H1 (cell line): ENCODE data around the gene CCDC74A. TPM values are rescaled to one million over a fixed set of nuclear protein-coding genes. Genes with fewer than 3 reads are reported as not detected.
"Not testable (repeated sequence)": the region's sequence is repeated elsewhere in the genome, so short reads cannot be mapped to it uniquely, and the experiment has no call there.

Source experiments
- CTCF ChIA-PET: fragments of 300-600 bp; sonication (Branson Sonifier 250); formaldehyde crosslinking; loops from one replicate; lab custom pipeline; 2021; ENCODE audit not compliant: partially characterized antibody; lab: Charles Lee
- POLR2A ChIA-PET: fragments of 300-600 bp; sonication (Branson Sonifier 250); formaldehyde crosslinking; loops from one replicate; lab custom pipeline; 2021; ENCODE audit warnings: inconsistent platforms; ENCODE audit not compliant: partially characterized antibody; lab: Charles Lee
- DNase-seq, 2 experiments: peaks; one replicate each; pipeline versions ENCODE4 v3.0.0 to v3.0.0-alpha.2; 2010 to 2022; ENCODE audit warnings: low spot score in 2 of 2, low read depth in 1 of 2, mixed read lengths in 1 of 2
- FAIRE-seq: peaks from 2 replicates; lab custom pipeline; 2011; peaks lifted over from hg19 to GRCh38; lab: Jason Lieb, UNC
- H2AFZ ChIP-seq: 2 replicates; pipeline ENCODE4 v1.8.1; 2012; ENCODE audit warnings: low read length, inconsistent platforms
- H2AK5ac ChIP-seq: 2 replicates; pipeline ENCODE4 v1.6.1; 2013; ENCODE audit warnings: low read depth, low read length
- H2BK120ac ChIP-seq: replicated peaks from 2 replicates; pipeline ENCODE3; 2013; ENCODE audit warnings: low read depth, low read length, inconsistent platforms
- H2BK12ac ChIP-seq: 2 replicates; pipeline ENCODE4 v1.6.1; 2013; ENCODE audit warnings: low read depth, low read length
- H2BK15ac ChIP-seq: 2 replicates; pipeline ENCODE4 v1.6.1; 2013; ENCODE audit warnings: low read length
- H2BK20ac ChIP-seq: 2 replicates; pipeline ENCODE4 v1.6.1; 2013; ENCODE audit warnings: low read length
- H2BK5ac ChIP-seq: 2 replicates; pipeline ENCODE4 v1.6.1; 2013; ENCODE audit warnings: low read depth, low read length
- H3K14ac ChIP-seq: 2 replicates; pipeline ENCODE4 v1.6.1; 2013; ENCODE audit warnings: inconsistent platforms; ENCODE audit not compliant: insufficient read length
- H3K18ac ChIP-seq: 2 replicates; pipeline ENCODE4 v1.6.1; 2013; ENCODE audit warnings: low read length; ENCODE audit errors: extremely low read depth
- H3K23ac ChIP-seq: 2 replicates; pipeline ENCODE4 v1.6.1; 2013; ENCODE audit warnings: inconsistent platforms; ENCODE audit not compliant: insufficient read length
- H3K23me2 ChIP-seq: 2 replicates; pipeline ENCODE4 v1.6.1; 2013; ENCODE audit warnings: low read depth, low read length
- H3K27ac ChIP-seq: 2 replicates; pipeline ENCODE4 v1.6.1; 2011; ENCODE audit warnings: low read depth, low read length, inconsistent platforms
- H3K27me3 ChIP-seq, 4 experiments: replicated peaks in 1 of 4; 1 replicate in 1 of 4; 2 replicates in 3 of 4; pipeline versions ENCODE4 v1.6.1 to v1.8.1; 2011 to 2013; ENCODE audit warnings: low read length in 3 of 4, mild to moderate bottlenecking in 3 of 4, inconsistent platforms in 2 of 4, mixed read lengths in 2 of 4, moderate library complexity in 1 of 4; ENCODE audit not compliant: control insufficient read depth in 3 of 4, insufficient read depth in 3 of 4; ENCODE audit errors: extremely low read depth in 1 of 4
- H3K36me3 ChIP-seq, 4 experiments: 2 replicates each; pipeline versions ENCODE4 v1.6.1 to v1.8.1; 2011 to 2013; ENCODE audit warnings: mild to moderate bottlenecking in 4 of 4, low read length in 3 of 4, moderate library complexity in 2 of 4, control low read depth in 1 of 4, inconsistent platforms in 1 of 4; ENCODE audit not compliant: insufficient read depth in 4 of 4, control insufficient read depth in 2 of 4
- H3K4ac ChIP-seq: replicated peaks from 2 replicates; pipeline ENCODE3; 2013; ENCODE audit warnings: low read length, low read depth, mixed read lengths, inconsistent platforms; ENCODE audit not compliant: insufficient read length
- H3K4me1 ChIP-seq, 4 experiments: replicated peaks in 1 of 4; 1 replicate in 1 of 4; 2 replicates in 3 of 4; pipeline versions ENCODE4 v1.6.1 to v1.8.1; 2011 to 2013; ENCODE audit warnings: low read length in 3 of 4, inconsistent platforms in 2 of 4, mixed read lengths in 1 of 4; ENCODE audit not compliant: insufficient read depth in 4 of 4, control insufficient read depth in 3 of 4
- H3K4me2 ChIP-seq, 2 experiments: 2 replicates each; pipeline versions ENCODE4 v1.6.1 to v1.8.1; 2011 to 2013; ENCODE audit warnings: low read depth in 2 of 2, low read length in 2 of 2, control low read depth in 1 of 2, inconsistent platforms in 1 of 2, mild to moderate bottlenecking in 1 of 2; ENCODE audit not compliant: insufficient read depth in 1 of 2
- H3K4me3 ChIP-seq, 4 experiments: fragments of 200-600, 300-600 bp in 1 of 4; sonication (generic), shearing (Covaris generic), sonication (Bioruptor Twin) in 1 of 4; 2 replicates each; pipeline versions ENCODE4 v1.5.1 to v1.8.1; 2011 to 2016; ENCODE audit warnings: low read length in 4 of 4, low read depth in 3 of 4, control low read depth in 2 of 4, inconsistent platforms in 2 of 4, mild to moderate bottlenecking in 2 of 4, mixed read lengths in 1 of 4, moderate library complexity in 1 of 4; ENCODE audit not compliant: insufficient read depth in 2 of 4; ENCODE audit errors: extremely low read depth in 1 of 4
- H3K56ac ChIP-seq: replicated peaks from 2 replicates; pipeline ENCODE3; 2013; ENCODE audit warnings: low read depth, mild to moderate bottlenecking, mixed read lengths, low read length, inconsistent platforms; ENCODE audit not compliant: insufficient read length
- H3K79me1 ChIP-seq: 2 replicates; pipeline ENCODE4 v1.6.1; 2013; ENCODE audit warnings: low read depth, low read length, control low read depth
- H3K79me2 ChIP-seq, 2 experiments: 2 replicates each; pipeline versions ENCODE4 v1.6.1 to v1.8.1; 2012 to 2013; ENCODE audit warnings: low read length in 2 of 2, mild to moderate bottlenecking in 2 of 2, inconsistent platforms in 1 of 2; ENCODE audit not compliant: insufficient read depth in 2 of 2, control insufficient read depth in 1 of 2
- H3K9ac ChIP-seq, 4 experiments: replicated peaks in 1 of 4; 1 replicate in 1 of 4; 2 replicates in 3 of 4; pipeline versions ENCODE4 v1.6.1 to v1.8.1; 2011 to 2013; ENCODE audit warnings: low read depth in 3 of 4, low read length in 3 of 4, control low read depth in 2 of 4, mild to moderate bottlenecking in 2 of 4, moderate library complexity in 2 of 4, inconsistent platforms in 1 of 4; ENCODE audit errors: extremely low read depth in 1 of 4
- H3K9me3 ChIP-seq, 2 experiments: 2 replicates each; pipeline versions ENCODE4 v1.6.1 to v1.8.1; 2012 to 2013; ENCODE audit warnings: mild to moderate bottlenecking in 2 of 2, moderate library complexity in 2 of 2, control low read depth in 1 of 2, inconsistent platforms in 1 of 2, low read depth in 1 of 2, low read length in 1 of 2, mixed read lengths in 1 of 2; ENCODE audit not compliant: insufficient read depth in 2 of 2
- H4K20me1 ChIP-seq, 2 experiments: replicated peaks in 1 of 2; 2 replicates each; pipeline versions ENCODE3 to v1.8.1; 2011 to 2013; ENCODE audit warnings: inconsistent platforms in 2 of 2, low read length in 2 of 2, mild to moderate bottlenecking in 1 of 2; ENCODE audit not compliant: insufficient read depth in 2 of 2, control insufficient read depth in 1 of 2
- H4K5ac ChIP-seq: 2 replicates; pipeline ENCODE4 v1.6.1; 2013; ENCODE audit warnings: low read length, low read depth, mixed read lengths, inconsistent platforms; ENCODE audit not compliant: insufficient read length
- H4K8ac ChIP-seq: 2 replicates; pipeline ENCODE4 v1.8.0; 2013; ENCODE audit warnings: mild to moderate bottlenecking, moderate library complexity, low read length, inconsistent platforms; ENCODE audit not compliant: insufficient read depth; ENCODE audit errors: extremely low read depth
- H4K91ac ChIP-seq: replicated peaks from 2 replicates; pipeline ENCODE3; 2013; ENCODE audit warnings: low read length, mixed read lengths, inconsistent platforms; ENCODE audit not compliant: insufficient read length
- WGBS, 2 experiments: shearing (Covaris generic) in 1 of 2; methylation state at CpG; one replicate each; pipeline versions ENCODE4 v1.1.6 to v1.1.7; 2013 to 2015; ENCODE audit warnings: low lambda C conversion rate in 2 of 2, mixed read lengths in 2 of 2, inconsistent platforms in 1 of 2, low coverage in 1 of 2, missing lambda C conversion rate in 1 of 2; ENCODE audit not compliant: insufficient replicate concordance in 2 of 2, insufficient coverage in 1 of 2, insufficient read length in 1 of 2; ENCODE audit errors: extremely low coverage in 1 of 2, missing lambda C conversion rate in 1 of 2; 5-methylcytosine and 5-hydroxymethylcytosine counted together
- polyA plus RNA-seq, 7 experiments: library from polyadenylated mRNA; depleted of rRNA in 3 of 7; stranded (reverse) in 5 of 7; unstranded in 2 of 7; fragments of >200 nt in 5 of 7; fragments of 200-250 nt in 2 of 7; gene quantifications; 1 replicate in 5 of 7; 2 replicates in 1 of 7; 4 replicates in 1 of 7; pipeline versions ENCODE4 v1.2.1 to v1.2.3, GENCODE V29; 2011 to 2013; ENCODE audit warnings: missing spikeins in 2 of 7, mixed read lengths in 2 of 7
- total RNA-seq: library from RNA; stranded (reverse); fragmentation: NEBNext Ultra II Directional; extraction: Animal tissue kit (Norgen Biotek cat#: 25700); gene quantifications from 2 replicates; pipeline ENCODE4 v1.2.1, GENCODE V29; 2021

CCDC74A gene
- total and polyA plus RNA-seq, 2 of the 8 experiments (the other 6 are each of a cell fraction or from before 2014, with no cell fraction given) = 18.1 to 21.0 TPM

GRCh38 chr2:131486201-131486902, 41.3 kb upstream of the CCDC74A start:
- H3K36me3 ChIP-seq, H2AFZ ChIP-seq, FAIRE-seq, H4K8ac ChIP-seq, H3K79me1 ChIP-seq, H3K9me3 ChIP-seq, H2AK5ac ChIP-seq, H2BK15ac ChIP-seq, H4K5ac ChIP-seq, H3K23me2 ChIP-seq, H3K56ac ChIP-seq, H3K18ac ChIP-seq, H2BK12ac ChIP-seq, DNase-seq, H3K9ac ChIP-seq, H4K20me1 ChIP-seq, H4K91ac ChIP-seq, H3K23ac ChIP-seq, H2BK120ac ChIP-seq, POLR2A ChIA-PET, H3K14ac ChIP-seq, H3K4me2 ChIP-seq, H3K4me1 ChIP-seq, H2BK20ac ChIP-seq, H3K27me3 ChIP-seq, H2BK5ac ChIP-seq, H3K4ac ChIP-seq, H3K27ac ChIP-seq, H3K4me3 ChIP-seq: not testable (repeated sequence)
- CTCF ChIA-PET = interaction anchor here (1.5 kb wide), 1 partner anchor 72 kb away, joined by 5 read pairs; no protein-coding TSS in a partner anchor
- WGBS, 2 experiments = 92% methylated on average over 10 of the region's 14 CpGs; no CpG with 5 or more reads in 1 of the 2 experiments
- peaks cover 0 to 15% of the 10 kb centered on the region in 2 experiments; a peak in 2 of 4 replicates for H3K79me2 ChIP-seq
